GM08714 (cell line): ENCODE measurements around the gene SOD2.
A peak's percentile ranks its signal among the peaks of the same experiment; 100 is the strongest.
"Not testable (repeated sequence)": the region's sequence is repeated elsewhere in the genome, so short reads cannot be mapped to it uniquely, and the experiment has no call there.

Experiments
- H3K4me3 ChIP-seq: fragments of 200-500 bp; sonication (Bioruptor generic); 2 replicates; pipeline ENCODE4 v1.5.1; 2014; ENCODE audit warnings: mild to moderate bottlenecking, low read length, inconsistent platforms
- ZNF274 ChIP-seq: IDR thresholded peaks from 2 replicates; pipeline ENCODE4 v1.6.1; 2012; ENCODE audit warnings: mild to moderate bottlenecking, low read depth, low read length

The SOD2 gene

DNA sequence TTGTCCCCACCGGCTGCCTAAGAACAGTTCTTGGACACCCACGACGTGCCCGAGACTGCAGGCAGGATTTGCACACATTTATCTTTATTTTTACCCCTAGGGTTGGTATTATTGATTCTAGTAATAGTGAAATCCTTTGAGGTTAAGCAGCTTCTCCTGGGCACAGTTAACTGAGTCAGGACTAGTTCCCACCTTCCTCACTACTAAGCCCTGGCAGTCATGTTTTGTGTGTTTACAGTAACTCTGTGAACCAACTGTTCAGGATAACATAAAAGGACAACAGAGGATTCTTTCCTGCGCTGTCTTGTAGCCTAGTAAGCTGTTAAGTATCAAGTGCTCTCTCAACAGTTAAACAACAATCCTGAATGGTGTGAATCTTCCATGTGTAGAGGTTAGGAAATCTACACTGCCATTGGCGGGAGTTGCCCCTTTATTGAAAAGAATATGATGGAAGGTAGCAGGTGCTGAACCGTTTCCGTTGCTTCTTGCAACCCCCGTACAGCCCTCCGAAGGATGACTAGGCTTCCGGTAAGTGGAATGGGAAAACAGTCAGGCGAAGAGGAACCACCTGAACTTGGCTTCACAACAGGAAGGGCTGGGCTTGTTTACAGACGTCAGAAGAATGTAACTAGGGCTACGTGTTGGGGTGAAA, 979 bp upstream of the SOD2 start:
- no peak for TF ChIP-seq ZNF274
- peak overlapping the region; percentile 78 for H3K4me3 ChIP-seq

DNA sequence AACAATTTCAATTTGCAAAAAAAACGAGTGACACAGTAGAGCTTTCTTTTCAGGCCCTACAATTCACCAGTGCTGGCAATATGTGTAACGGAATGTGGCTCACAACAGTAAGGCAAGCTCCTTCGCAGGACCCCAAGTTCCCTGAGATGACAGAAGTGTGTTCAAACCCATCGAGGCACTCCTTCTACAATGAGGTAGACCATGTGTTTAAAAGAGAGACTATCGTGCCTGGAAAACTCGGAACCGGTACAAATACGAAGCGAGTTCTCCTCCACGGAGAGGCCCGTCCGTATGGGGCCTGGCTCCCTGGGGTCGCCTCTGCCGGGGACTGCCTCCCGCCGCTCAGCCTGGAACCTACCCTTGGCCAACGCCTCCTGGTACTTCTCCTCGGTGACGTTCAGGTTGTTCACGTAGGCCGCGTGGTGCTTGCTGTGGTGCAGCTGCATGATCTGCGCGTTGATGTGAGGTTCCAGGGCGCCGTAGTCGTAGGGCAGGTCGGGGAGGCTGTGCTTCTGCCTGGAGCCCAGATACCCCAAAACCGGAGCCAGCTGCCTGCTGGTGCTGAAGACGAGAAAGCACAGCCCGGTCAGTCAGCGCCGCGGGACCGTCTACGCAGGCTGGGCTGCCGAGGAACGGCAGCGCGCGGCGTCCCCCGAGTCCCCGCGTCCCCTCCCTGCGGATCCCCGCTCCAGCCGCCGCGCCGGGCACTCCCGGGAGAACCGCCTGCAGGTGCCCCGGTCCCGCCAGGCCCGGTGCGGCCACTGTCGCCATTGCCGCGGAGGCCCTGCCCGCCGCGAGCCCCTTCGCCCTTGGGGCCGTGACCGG, 526 bp downstream of the SOD2 start:
- H3K4me3 ChIP-seq: peak overlapping the region; percentile 74
- TF ChIP-seq ZNF274: no peak

DNA sequence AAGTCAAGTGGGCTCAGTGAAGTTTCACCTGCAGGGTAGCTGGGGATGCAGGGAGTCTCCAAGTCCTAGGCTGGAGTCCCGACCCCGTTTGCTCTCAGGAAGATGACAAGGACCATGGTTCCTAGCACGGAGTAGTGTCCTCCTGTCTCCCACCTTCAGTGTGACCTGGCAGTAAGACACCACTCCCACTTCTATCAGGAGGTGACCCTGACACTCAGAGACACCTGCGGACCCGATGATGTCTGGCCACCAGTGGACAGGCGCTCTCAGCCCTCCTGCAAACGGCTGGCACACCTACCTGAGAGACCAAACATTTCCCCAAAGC, 1.1 kb downstream of the SOD2 start:
- peak overlapping the region; percentile 74 for H3K4me3 ChIP-seq

DNA sequence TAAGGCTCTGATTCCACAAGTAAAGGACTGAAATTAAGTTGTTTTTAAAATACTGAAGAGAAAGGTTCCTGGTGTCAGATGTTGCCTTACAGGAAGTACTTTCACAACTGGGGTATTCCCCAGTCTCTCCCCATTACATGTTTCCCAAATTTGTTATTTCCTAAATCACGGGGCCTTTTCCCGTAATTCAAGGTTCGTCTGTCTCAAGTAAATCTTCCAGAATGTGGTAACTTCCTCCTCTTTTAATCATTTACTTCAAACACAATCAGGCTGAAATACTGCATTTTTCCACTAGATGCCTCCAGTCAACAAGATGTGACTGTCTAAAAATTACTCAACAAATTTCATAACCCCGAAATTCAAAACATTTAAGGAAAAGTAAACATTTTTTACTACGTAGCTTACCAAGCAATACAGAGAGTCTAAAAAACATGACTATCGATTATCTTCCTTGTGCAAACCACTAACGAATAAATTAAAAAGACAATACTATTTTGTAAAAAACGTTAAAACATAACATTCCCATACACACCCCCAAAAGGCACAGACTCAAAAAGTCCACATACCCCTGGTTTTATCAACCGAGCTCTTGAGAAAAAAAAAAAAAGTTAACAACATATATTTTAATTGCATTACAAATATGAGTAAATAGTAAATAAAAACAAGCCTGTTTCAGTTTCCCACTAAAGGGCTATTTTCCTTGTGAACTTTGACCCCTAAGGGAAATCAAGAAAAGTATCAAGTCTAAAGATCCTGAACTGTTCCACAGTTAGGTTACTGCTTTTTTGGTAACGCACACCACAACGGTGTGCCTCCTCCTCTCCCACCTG, 1.7 kb downstream of the SOD2 start:
- peak overlapping the region; percentile 74 for H3K4me3 ChIP-seq
- no peak for TF ChIP-seq ZNF274

More for the DNA sequence above, 1.1 kb downstream of the SOD2 start:
- TF ChIP-seq ZNF274: no peak

DNA sequence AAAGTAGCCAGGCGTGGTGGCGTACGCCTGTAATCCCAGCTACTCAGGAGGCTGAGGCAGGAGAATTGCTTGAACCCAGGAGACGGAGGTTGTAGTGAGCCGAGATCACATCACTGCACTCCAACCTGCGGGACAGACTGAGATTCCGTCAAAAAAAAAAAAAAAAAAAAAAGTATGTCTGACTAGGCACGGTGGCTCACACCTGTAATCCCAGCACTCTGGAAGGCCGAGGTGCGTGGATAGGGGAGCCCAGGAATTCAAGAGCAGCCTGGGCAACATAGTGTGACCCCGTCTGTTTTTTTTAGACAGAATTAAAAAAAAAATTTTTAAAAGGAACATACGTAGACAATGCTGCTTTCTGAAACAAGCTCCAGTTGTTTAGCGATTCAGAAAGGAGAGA, 2.9 kb downstream of the SOD2 start:
- H3K4me3 ChIP-seq: not testable (repeated sequence)

DNA sequence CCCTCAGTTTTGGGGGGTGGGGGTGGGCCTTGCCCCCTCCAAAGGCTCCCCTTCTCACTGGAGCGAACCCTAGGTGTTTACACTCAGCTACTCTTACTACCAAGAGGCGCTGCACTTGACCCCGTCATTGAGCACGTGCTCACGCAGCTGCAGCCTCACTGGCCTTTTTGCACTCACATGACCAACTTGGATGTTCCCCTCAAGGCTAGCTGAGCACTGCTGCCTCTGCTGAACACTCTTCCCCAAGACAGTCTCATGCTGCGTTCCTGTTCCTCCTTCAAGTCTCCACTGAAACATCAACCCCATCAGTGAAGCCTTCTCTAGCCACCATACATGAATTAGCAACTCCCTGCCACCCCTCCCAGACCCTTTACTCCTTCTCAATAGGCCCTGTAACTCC, 4.0 kb downstream of the SOD2 start:
- no peak for TF ChIP-seq ZNF274

DNA sequence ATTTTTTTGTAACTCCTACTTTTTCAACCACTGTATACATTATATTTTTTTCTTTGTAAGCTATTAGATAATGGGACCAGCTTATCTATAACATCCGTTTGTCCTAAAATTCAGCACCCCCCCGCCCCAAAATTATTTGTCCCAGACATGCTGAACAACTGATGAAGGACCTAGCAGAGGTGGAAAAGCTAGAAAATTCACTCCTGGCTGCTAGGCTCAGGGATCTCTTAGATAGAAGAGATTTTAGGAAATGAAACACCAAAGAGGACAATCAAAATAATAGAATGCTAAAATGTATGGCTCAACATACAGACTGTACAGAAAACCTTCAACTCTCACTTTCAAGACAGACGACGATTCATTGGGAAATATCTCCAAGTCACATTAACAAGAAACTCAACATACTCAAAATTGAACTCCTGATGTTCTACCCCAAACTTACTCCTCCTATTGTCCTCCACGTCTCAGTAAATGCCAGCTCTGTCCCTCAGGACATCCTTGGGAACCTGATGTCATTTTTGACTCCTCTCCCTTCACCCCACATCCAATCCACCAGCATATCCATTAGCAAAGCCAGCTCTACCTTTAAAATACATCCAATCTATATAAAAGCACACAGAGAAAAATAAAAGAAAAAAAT, 4.7 kb downstream of the SOD2 start:
- TF ChIP-seq ZNF274: no peak
- no peak overlapping the region for H3K4me3 ChIP-seq

More for the DNA sequence above, 4.0 kb downstream of the SOD2 start:
- no peak overlapping the region for H3K4me3 ChIP-seq

DNA sequence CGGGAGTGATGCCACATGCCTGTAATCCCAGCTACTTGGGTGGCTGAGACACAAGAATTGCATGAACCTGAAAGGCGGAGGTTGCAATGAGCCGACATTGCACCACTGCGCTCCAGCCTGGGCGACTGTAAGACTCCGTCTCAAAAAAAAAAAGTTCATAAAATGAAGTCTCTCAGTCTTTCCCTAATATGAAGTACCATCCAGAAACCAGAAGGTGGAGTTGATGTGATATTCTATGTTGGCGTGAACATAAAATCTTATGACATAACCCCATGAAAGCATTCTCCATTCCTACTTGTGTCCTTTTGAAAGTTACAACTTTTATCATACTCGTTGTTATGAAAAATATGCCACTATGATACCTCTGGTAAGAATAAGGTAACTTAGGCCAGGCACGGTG, 5.7 kb downstream of the SOD2 start:
- no peak overlapping the region for H3K4me3 ChIP-seq
- TF ChIP-seq ZNF274: no peak

DNA sequence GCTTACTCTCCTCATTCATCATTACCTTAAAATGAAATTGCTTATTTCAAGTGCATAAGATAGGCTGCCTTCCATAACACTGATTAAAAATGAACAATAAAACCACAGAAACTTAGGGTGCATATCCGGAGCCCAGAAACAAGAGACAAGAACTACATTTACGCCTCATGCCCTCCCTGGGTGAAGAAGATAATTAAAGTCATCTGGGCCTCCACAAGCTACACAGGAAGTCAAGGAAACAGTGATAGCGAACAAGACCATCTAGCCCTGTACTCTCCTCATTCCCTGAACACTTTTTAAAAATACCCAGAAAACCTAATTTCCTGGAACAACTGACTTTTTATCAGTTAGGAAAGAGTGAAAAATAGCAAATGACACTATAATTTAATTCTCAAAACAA, 6.3 kb downstream of the SOD2 start:
- no peak for TF ChIP-seq ZNF274

DNA sequence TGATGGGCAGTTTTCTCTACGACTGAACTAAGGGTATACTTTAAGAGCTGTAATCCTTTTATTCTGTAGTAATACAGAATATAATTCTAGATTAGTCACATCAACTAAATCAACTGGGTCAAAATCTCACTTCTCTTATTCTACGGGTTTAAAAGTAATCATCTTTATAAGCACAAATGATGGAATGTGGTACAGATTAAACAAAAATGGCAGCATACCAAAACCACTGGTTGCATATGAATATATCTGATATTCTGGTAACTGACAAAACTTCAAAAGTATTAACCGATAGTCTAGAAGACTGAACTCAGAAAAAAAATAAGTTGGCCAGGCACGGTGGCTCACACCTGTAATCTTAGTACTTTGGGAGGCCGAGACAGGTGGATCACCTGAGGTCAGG, 7.0 kb downstream of the SOD2 start:
- TF ChIP-seq ZNF274: no peak
- no peak overlapping the region for H3K4me3 ChIP-seq

More for the DNA sequence above, 6.3 kb downstream of the SOD2 start:
- no peak overlapping the region for H3K4me3 ChIP-seq

DNA sequence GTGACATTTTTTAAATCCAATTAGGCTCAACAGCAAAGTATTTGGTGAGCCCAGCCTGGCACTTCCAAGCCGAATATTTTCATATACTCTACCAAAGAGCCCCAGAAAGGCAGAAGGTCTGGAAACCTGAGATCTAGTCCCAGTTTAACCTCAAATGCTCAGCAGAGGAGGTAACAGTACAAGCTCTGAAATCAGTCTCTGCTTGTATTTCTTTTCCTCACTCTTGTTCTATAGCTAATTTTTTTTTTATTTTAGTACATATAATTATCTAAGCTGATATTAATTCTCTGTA, 9.1 kb downstream of the SOD2 start:
- no peak for TF ChIP-seq ZNF274

DNA sequence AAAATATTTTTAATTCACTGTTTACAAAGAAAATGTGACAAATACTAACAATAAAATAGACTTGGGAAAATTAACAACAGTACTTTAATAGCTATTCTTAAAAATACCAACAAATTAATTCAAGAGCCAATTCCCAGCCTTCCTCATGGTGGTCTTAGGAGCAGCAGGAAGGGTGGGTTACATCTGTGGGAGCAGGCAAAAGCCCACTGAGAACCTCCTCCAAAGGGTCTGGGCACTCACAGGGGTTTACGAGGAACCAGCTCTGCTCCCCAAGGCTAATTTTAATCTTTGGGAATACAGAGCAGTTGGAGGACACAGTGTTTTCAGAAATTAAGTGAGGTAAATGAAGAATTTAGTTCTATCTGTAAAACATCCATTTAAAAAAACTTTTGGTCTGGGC, 10.2 kb downstream of the SOD2 start:
- TF ChIP-seq ZNF274: no peak
- no peak overlapping the region for H3K4me3 ChIP-seq

More for the DNA sequence above, 9.1 kb downstream of the SOD2 start:
- H3K4me3 ChIP-seq: no peak overlapping the region

DNA sequence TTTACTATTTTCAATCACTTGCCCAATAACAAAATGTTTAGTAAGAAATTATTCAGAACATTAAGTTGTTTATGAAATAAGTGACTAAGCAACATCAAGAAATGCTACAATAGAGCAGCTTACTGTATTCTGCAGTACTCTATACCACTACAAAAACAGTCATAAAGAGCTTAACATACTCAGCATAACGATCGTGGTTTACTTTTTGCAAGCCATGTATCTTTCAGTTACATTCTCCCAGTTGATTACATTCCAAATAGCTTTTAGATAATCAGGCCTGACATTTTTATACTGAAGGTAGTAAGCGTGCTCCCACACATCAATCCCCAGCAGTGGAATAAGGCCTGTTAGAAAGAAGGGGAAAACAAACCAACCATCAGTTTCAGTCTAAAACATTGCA, 10.7 kb downstream of the SOD2 start:
- TF ChIP-seq ZNF274: no peak
- H3K4me3 ChIP-seq: no peak overlapping the region

DNA sequence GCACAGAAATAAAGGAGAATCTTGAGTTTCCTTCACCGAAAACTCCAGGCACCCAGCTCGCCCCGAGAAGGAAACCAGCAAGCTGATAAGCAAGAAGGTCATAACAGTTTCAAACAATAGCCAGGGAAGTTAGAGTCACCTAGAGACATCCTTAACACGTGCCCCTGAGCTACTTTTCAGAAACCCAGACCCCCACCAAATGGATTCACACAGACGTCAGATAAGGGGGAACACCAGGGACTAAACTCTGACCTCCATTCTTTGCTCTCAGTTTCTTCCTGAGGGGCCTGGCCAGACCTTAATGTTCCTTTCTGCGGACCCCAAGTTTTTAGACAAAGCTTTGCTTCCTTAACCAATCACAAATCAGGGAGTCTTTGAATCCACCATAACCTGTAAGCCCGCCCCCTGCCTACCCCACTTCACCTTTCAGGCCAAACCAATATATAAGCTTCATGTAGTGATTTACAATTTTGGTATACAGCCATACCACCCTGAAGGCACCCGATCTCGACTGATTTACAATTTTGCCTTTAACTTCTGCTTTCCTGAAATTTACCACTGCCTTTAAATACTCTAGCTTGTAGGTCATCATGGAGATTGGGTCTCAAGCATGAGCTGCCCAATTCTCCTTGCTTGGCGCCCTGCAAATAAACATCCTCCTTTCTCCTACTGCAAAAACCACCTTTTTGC, 11.7 kb downstream of the SOD2 start:
- H3K4me3 ChIP-seq: no peak overlapping the region
- TF ChIP-seq ZNF274: no peak
